NCI-H2107 (cell line): ENCODE measurements around the gene ZIC5.

Experiments used
- DNase-seq: peaks from one replicate; lab custom pipeline; 2025; lab: John Stamatoyannopoulos, UW

Gene ZIC5

DNA sequence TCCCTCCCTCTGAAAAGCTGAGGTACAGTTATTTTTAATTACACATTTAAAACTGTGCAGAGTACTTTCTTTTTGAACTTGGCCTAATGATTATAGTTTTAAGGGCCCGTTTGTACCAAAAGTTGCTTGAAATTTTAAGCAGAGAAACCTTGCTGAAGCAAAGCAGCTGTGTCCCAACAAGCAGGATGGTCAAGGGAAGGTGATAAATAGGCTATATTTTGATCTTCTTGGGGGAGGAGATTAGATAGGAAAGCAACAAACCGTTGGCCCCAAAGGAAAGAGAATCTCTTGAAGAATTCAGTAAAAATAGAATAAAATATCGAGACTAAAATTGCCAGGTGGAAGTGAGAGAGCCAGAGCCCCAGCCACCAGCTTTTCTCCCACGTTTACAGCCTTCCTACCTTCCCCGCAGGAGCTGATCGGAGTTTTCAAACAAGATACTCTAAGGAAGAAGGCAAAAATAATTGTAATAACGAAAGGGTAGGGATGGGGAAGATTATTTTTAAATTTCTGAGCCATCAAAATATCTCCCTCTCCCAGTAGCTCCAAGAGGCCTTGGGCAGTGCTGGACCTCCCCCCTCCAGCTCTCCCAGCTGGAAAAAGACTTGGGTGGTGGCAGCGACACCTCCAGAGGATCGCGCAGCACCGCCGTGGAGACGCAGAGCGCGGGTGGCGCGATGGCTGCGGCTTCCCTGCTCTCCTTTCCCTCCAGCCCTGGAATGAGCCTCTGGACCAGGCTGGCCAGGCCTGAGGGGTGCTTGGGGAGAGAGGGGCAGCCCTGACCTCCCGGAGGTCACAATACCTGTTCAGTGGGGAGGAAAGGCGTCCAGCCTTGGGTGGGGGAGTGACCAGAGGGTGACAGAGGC lies 15.8 kb upstream of the ZIC5 start:
- DNase-seq: no peak

- DNase-seq: no peak
Measured at GRCh38 chr13:99986741-99987140, 15.2 kb upstream of the ZIC5 start.

GRCh38 chr13:99985886-99986527 lies 14.4 kb upstream of the ZIC5 start:
- no peak for DNase-seq

DNA sequence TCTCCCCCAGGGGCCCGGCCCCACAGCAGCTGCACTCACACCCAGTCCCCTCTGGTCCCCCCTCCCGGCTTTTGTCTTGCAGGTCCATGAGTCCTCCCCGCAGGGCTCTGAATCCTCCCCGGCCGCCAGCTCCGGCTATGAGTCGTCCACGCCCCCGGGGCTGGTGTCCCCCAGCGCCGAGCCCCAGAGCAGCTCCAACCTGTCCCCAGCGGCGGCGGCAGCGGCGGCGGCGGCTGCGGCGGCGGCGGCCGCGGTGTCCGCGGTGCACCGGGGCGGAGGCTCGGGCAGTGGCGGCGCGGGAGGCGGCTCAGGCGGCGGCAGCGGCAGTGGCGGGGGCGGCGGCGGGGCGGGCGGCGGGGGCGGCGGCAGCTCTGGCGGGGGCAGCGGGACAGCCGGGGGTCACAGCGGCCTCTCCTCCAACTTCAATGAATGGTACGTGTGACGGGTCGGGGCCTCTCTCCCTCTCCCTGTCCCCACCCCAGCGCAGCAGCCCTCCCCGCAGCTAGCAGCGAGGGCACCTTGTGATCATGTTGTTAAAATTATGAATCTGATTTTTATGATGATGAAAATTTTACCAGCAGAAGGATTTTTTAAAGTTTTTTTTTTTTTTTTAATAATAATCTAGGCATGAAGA lies 13.8 kb upstream of the ZIC5 start:
- no peak for DNase-seq

GRCh38 chr13:99984461-99985240 lies 13.1 kb upstream of the ZIC5 start:
- DNase-seq: no peak

GRCh38 chr13:99983499-99984401 lies 12.2 kb upstream of the ZIC5 start:
- DNase-seq: no peak

- DNase-seq: no peak
Measured at GRCh38 chr13:99982731-99983498, 11.3 kb upstream of the ZIC5 start.

- no peak for DNase-seq
Measured at GRCh38 chr13:99982036-99982730, 10.6 kb upstream of the ZIC5 start.

GRCh38 chr13:99981735-99982035 lies 10.1 kb upstream of the ZIC5 start, which contains the start of gene ZIC2:
Gene ZIC2, plus strand, starts transcription at chr13:99981784. Its CDS starts 281 bp downstream, at chr13:99982065.
- DNase-seq: no peak

DNA sequence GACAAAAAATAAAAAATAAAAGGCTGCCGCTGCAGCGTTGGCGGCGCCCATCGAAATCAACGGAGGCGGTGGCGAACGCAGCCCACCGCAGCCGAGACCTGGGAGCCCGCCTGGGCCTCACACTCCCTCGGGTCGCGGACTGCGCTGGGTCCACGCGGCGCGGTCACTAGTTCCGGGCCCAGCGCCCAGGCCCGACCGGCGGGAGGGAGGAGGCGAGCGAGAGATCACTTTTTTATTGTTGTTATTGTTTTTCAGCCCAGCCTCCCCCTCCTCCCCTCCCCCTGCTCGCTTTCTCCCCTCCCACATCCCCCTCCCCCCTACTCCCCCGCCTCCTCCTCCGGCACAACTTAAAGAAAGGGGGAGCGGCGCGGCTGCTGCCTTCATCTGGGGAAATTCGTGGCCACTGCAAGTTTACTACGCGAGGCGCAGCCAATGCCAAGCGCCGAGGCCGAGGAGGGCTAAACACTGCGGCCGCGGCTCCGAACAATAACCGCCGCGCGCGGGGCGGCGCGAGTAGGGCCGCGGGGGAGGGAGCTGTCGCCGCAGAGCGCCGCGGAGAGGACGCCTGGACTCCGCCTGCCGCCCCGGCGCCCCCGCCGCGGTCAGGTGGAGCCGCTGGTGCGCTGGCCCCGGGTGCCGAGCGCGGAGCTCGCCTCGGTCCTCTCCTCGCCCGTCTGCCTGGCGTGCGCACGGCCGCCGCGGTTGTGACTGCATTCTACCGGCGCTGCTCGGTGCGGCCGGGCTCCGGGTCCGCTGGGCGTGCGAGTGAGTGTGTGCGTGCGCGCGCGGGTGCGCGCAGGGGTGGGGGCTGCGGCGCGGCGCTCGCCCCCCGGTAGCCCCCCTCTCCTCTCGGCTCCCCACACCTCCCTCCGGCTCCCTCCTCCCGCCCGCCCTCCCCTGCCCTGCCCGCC lies 9.5 kb upstream of the ZIC5 start:
- peak; percentile 74 for DNase-seq

- peak; percentile 76 for DNase-seq
Measured at GRCh38 chr13:99980201-99980823, 8.7 kb upstream of the ZIC5 start.

GRCh38 chr13:99979453-99980200 lies 8.1 kb upstream of the ZIC5 start:
- DNase-seq: no peak

DNA sequence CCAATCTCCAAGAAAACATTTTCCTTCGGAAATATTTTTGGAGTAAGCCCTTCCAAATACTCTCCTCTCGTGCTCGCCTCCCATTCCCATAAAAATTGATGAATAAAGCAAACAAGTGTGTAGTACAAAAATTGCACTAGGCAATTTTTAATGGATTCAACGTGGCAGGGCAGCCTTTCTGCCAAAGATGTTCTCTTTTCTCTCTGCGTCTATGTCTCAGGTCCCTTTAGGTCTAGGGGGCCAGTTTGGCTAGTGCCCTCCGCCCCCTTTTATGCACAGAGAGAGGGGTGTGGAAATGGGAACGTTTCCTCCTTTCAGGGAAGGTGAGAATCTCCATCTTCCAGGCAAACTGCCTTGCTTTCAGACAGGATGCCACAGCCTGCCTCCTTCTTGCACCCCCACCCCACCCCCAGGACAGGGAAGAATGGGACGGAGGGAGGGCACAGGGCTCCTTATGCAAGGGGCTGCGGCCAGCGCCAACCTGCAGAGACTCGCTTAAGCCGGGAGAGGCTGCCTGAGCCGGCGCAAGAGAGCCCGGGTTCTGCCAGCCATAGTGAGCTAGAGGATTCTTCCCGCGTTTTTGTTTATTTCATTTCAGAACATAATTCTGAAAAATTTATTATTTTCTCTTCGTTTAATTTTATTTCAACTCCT lies 7.4 kb upstream of the ZIC5 start:
- no peak for DNase-seq

- no peak for DNase-seq
Measured at GRCh38 chr13:99977912-99978798, 6.6 kb upstream of the ZIC5 start.

- no peak for DNase-seq
Measured at GRCh38 chr13:99977334-99977911, 5.9 kb upstream of the ZIC5 start.

GRCh38 chr13:99976575-99976974 lies 5.0 kb upstream of the ZIC5 start:
- no peak for DNase-seq
